ENCODE measurements around the gene PDLIM4. TPM values are rescaled to one million over a fixed set of nuclear protein-coding genes. Genes with fewer than 3 reads are reported as not detected.

The PDLIM4 gene
- total and polyA plus RNA-seq, 11 donors: 2.4 to 16.9 (median 8.1) TPM

DNA sequence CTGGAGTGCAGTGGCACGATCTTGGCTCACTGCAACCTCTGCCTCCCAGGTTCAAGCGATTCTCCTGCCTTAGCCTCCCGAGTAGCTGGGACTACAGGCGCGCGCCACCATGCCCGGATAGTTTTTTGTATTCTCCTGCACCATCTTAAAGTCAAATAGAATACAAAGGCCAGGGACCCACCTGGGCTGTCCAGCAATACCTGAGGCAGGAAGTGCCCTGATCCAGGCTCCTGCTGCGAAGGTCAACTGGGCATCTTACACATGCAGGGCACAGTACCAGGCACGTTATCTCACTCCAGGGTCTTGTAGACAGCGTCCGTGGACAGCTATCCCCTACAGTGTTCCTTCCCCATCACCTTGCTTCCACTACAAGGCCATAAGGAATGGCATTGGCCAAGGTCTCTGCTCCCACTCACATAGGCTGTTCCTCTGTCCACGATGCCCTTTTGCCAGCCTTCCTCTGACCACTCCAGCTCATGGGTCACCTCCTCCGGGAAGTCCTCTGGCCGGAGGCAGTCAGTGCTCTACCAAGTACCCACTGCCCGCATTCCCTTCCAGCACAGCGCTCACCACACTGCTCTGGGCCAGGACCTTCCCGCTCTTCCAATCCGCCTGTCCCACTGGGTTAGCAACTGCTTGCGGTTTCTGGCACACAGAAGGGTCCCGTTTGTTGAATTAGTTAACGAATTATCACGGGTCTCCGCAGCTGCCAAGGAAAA is 30.8 kb upstream of the PDLIM4 start:
- TF ChIP-seq, protein P1, sequence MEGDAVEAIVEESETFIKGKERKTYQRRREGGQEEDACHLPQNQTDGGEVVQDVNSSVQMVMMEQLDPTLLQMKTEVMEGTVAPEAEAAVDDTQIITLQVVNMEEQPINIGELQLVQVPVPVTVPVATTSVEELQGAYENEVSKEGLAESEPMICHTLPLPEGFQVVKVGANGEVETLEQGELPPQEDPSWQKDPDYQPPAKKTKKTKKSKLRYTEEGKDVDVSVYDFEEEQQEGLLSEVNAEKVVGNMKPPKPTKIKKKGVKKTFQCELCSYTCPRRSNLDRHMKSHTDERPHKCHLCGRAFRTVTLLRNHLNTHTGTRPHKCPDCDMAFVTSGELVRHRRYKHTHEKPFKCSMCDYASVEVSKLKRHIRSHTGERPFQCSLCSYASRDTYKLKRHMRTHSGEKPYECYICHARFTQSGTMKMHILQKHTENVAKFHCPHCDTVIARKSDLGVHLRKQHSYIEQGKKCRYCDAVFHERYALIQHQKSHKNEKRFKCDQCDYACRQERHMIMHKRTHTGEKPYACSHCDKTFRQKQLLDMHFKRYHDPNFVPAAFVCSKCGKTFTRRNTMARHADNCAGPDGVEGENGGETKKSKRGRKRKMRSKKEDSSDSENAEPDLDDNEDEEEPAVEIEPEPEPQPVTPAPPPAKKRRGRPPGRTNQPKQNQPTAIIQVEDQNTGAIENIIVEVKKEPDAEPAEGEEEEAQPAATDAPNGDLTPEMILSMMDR (IDR thresholded peaks at IDR 0.05): no peak
- TF ChIP-seq POLR2A (IDR thresholded peaks at IDR 0.05): no peak
- 53 to 64% (median 60%) methylated on average over 23 of the region's 23 CpGs for WGBS, 4 donors
- Histone ChIP-seq H3K27me3 (peaks cover 0 to 8% (median 0%) of the 10 kb centered on the region in 9 donors), H3K4me1 (peaks cover 12 to 69% (median 55%) of the 10 kb centered on the region in 12 donors), H3K4me3 (peak overlapping the region; percentile 67 to 98 (median 86)), H3K36me3 (no peaks in the 10 kb centered on the region), H3K27ac (peak overlapping the region; percentile 84 to 98 (median 94)), H3K9me3 (no peaks in the 10 kb centered on the region)
- peak; percentile 33 to 73 (median 44) for DNase-seq
- peak in 3 of 4 donors; percentile 5 to 8 (median 6) for ATAC-seq
- intact Hi-C loops (cut with DNase I): loop anchor here in 3 of 10 donors (2.0 to 10.0 kb wide), 4 partner anchors 34 to 268 kb away; partner anchors contain the start of genes SLC22A4 (in 2 of the 3) and IRF1 (in 1 of the 3)

DNA sequence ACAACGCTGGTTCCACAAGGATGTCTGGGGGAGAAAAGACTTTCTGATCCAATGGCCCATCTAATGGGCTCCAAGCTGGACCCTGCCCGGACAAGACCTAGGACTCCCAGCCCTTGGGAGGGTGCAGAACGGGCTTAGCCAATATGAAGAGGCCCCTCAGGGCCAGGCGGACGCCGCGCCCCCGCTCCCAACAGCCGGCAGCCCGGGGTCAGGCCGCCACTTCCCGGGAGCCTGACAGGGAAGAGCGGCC is 30.3 kb upstream of the PDLIM4 start:
- no peak for TF ChIP-seq POLR2A (IDR thresholded peaks at IDR 0.05)
- TF ChIP-seq, protein P1 (IDR thresholded peaks at IDR 0.05): no peak
- Histone ChIP-seq H3K4me3 (peak overlapping the region; percentile 67 to 98 (median 86)), H3K4me1 (peaks cover 11 to 64% (median 52%) of the 10 kb centered on the region in 12 donors), H3K36me3 (no peaks in the 10 kb centered on the region), H3K27me3 (peaks cover 0 to 8% (median 0%) of the 10 kb centered on the region in 9 donors), H3K27ac (peak overlapping the region; percentile 84 to 98 (median 94)), H3K9me3 (no peaks in the 10 kb centered on the region)
- intact Hi-C loops (cut with DNase I): loop anchor here in 3 of 10 donors (2.0 to 10.0 kb wide), 4 partner anchors 35 to 268 kb away; partner anchors contain the start of genes SLC22A4 (in 2 of the 3) and IRF1 (in 1 of the 3)
- peak in 1 of 4 donors; percentile 34 for ATAC-seq
- 0 to 1% (median 1%) methylated on average over 3 to 13 of the region's 13 CpGs for WGBS, 4 donors
- DNase-seq: no peak

DNA sequence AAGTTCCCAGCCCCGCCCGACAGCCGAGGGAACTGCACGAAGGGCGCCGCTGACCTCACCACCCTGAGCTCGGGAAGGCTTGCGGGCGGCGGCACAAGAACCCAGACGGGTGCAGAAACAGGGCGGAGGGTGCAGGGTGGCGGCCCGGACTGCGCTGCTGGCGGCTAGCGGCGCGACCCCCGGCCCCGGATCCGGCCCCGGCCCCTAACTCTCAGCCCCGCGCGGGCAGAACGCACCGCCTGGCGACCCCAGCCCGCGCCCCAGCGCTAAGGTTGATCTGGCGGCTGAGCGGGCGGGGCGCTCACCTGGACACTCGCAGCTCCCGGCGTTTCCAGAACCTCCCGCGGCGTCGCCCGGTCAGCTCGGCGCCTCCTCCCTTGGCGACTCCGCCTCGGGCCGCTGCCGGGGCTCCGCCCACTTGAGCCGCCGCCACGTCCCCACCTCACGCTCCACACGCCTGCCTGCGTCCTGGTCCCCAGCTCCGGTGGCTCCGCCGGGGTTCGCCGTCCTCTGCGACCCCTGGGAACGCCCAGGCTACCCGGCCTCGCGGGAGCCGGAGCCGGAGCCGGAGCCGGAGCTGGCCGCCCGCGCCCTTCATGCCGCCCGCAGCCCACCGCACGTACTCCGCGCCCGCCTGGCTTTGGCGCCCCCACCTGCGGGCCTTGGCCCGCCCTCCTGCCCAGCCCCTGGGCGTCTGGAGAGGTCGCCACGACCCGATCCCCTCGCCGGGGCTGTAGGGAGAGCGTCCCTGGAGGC is 29.8 kb upstream of the PDLIM4 start, which contains the start of gene P4HA2:
Gene P4HA2 (minus strand): TSS at position 369 of the 756 bp plus-strand sequence. CDS start 9,227 bp downstream, outside the sequence.
- TF ChIP-seq, protein P1 (IDR thresholded peaks at IDR 0.05): peak in 5 of 12 donors; percentile 18 to 37 (median 30)
- peak in 1 of 2 donors; percentile 71 for TF ChIP-seq POLR2A (IDR thresholded peaks at IDR 0.05)
- Histone ChIP-seq H3K36me3 (no peaks in the 10 kb centered on the region), H3K27ac (peak within 1 kb of the TSS; percentile 84 to 98 (median 94)), H3K4me1 (peaks cover 10 to 59% (median 47%) of the 10 kb centered on the region in 12 donors), H3K4me3 (peak within 1 kb of the TSS; percentile 67 to 98 (median 86)), H3K27me3 (peaks cover 0 to 8% (median 0%) of the 10 kb centered on the region in 9 donors), H3K9me3 (no peaks in the 10 kb centered on the region)
- ATAC-seq: peak; percentile 63 to 89 (median 82)
- WGBS, 4 donors: 0 to 1% (median 1%) methylated on average over 4 to 92 of the region's 92 CpGs
- intact Hi-C loops (cut with DNase I): loop anchor here in 3 of 10 donors (2.0 to 10.0 kb wide), 4 partner anchors 35 to 267 kb away; partner anchors contain the start of genes SLC22A4 (in 2 of the 3) and IRF1 (in 1 of the 3)
- peak; percentile 84 to 91 (median 89) for DNase-seq

Measured in heart left ventricle (tissue), 16 donors.